H9 (cell line): ENCODE results near the gene FNDC3B. TPM values are rescaled to one million over a fixed set of nuclear protein-coding genes. Genes with fewer than 3 reads are reported as not detected.

Source experiments
- DNase-seq: peaks from one replicate; pipeline ENCODE4 v3.0.0-alpha.2; 2017
- H2AFZ ChIP-seq: one replicate; pipeline ENCODE4 v1.6.1; 2013; ENCODE audit warnings: mild to moderate bottlenecking, low read length, control low read depth, moderate library complexity
- H2AK5ac ChIP-seq: 2 replicates; pipeline ENCODE4 v1.6.1; 2013; ENCODE audit warnings: low read length, control low read depth, mixed read lengths; ENCODE audit not compliant: insufficient read length
- H2BK120ac ChIP-seq: one replicate; pipeline ENCODE4 v1.6.1; 2013; ENCODE audit warnings: low read depth, mild to moderate bottlenecking, low read length, control low read depth, inconsistent platforms; ENCODE audit not compliant: poor library complexity, severe bottlenecking
- H2BK12ac ChIP-seq: 2 replicates; pipeline ENCODE4 v1.6.1; 2013; ENCODE audit warnings: low read length, control low read depth, mixed read lengths, low read depth; ENCODE audit not compliant: insufficient read length
- H2BK15ac ChIP-seq: 2 replicates; pipeline ENCODE4 v1.6.1; 2013; ENCODE audit warnings: low read depth, low read length, control low read depth
- H2BK20ac ChIP-seq: one replicate; pipeline ENCODE4 v1.6.1; 2013; ENCODE audit warnings: low read depth, mild to moderate bottlenecking, low read length, control low read depth, inconsistent platforms; ENCODE audit not compliant: poor library complexity, severe bottlenecking
- H2BK5ac ChIP-seq: 2 replicates; pipeline ENCODE4 v1.6.1; 2013; ENCODE audit warnings: low read length, control low read depth, mixed read lengths; ENCODE audit not compliant: insufficient read length
- H3K14ac ChIP-seq: 2 replicates; pipeline ENCODE4 v1.6.1; 2013; ENCODE audit warnings: low read length, control low read depth; ENCODE audit not compliant: insufficient read depth
- H3K18ac ChIP-seq: 2 replicates; pipeline ENCODE4 v1.6.1; 2013; ENCODE audit warnings: low read depth, mild to moderate bottlenecking, mixed read lengths, low read length, control low read depth; ENCODE audit not compliant: insufficient read length
- H3K23ac ChIP-seq: 2 replicates; pipeline ENCODE4 v1.6.1; 2013; ENCODE audit warnings: low read length, control low read depth, mixed read lengths, low read depth; ENCODE audit not compliant: insufficient read length
- H3K23me2 ChIP-seq: 2 replicates; pipeline ENCODE4 v1.6.1; 2013; ENCODE audit warnings: low read depth, mild to moderate bottlenecking, mixed read lengths, low read length, control low read depth; ENCODE audit not compliant: insufficient read length, poor library complexity, severe bottlenecking
- H3K27ac ChIP-seq: 2 replicates; pipeline ENCODE4 v1.5.1; 2013; ENCODE audit warnings: low read length, control low read depth, mixed read lengths, low read depth; ENCODE audit not compliant: insufficient read length
- H3K27me3 ChIP-seq: 2 replicates; pipeline ENCODE4 v1.6.1; 2013; ENCODE audit warnings: low read length, control low read depth, inconsistent platforms; ENCODE audit not compliant: insufficient read depth
- H3K4ac ChIP-seq: 2 replicates; pipeline ENCODE4 v1.6.1; 2013; ENCODE audit warnings: low read depth, mild to moderate bottlenecking, control low read depth, inconsistent platforms, low read length, moderate library complexity
- H3K4me1 ChIP-seq: 2 replicates; pipeline ENCODE4 v1.6.1; 2013; ENCODE audit warnings: low read length, control low read depth, inconsistent platforms; ENCODE audit not compliant: insufficient read depth
- H3K4me2 ChIP-seq: 2 replicates; pipeline ENCODE4 v1.6.1; 2013; ENCODE audit warnings: low read length, control low read depth, mixed read lengths; ENCODE audit not compliant: insufficient read length, insufficient read depth
- H3K56ac ChIP-seq: 2 replicates; pipeline ENCODE4 v1.6.1; 2013; ENCODE audit warnings: low read depth, mild to moderate bottlenecking, mixed read lengths, low read length, control low read depth; ENCODE audit not compliant: insufficient read length
- H3K79me1 ChIP-seq: 2 replicates; pipeline ENCODE4 v1.6.1; 2013; ENCODE audit warnings: low read depth, mild to moderate bottlenecking, moderate library complexity, low read length, control low read depth, inconsistent platforms; ENCODE audit not compliant: insufficient read depth, poor library complexity, severe bottlenecking
- H3K79me2 ChIP-seq: 2 replicates; pipeline ENCODE4 v1.6.1; 2013; ENCODE audit warnings: low read length, control low read depth, inconsistent platforms; ENCODE audit not compliant: insufficient read depth
- H3K9ac ChIP-seq: 2 replicates; pipeline ENCODE4 v1.6.1; 2013; ENCODE audit warnings: low read length, control low read depth, mixed read lengths; ENCODE audit not compliant: insufficient read length; ENCODE audit errors: extremely low read depth
- H3K9me3 ChIP-seq: one replicate; pipeline ENCODE4 v1.6.1; 2013; ENCODE audit warnings: low read depth, low read length, inconsistent platforms; ENCODE audit not compliant: control insufficient read depth
- H3T11ph ChIP-seq: one replicate; pipeline ENCODE4 v1.6.1; 2013; ENCODE audit warnings: mild to moderate bottlenecking, low read length, control low read depth, inconsistent platforms
- H4K20me1 ChIP-seq: one replicate; pipeline ENCODE4 v1.6.1; 2013; ENCODE audit not compliant: control insufficient read depth, insufficient read length, insufficient read depth
- H4K5ac ChIP-seq: 2 replicates; pipeline ENCODE4 v1.6.1; 2013; ENCODE audit warnings: low read depth, mild to moderate bottlenecking, mixed read lengths, low read length, control low read depth; ENCODE audit not compliant: insufficient read length
- H4K8ac ChIP-seq: replicated peaks from 2 replicates; pipeline ENCODE4 v1.6.1; 2013; ENCODE audit warnings: low read length, control low read depth, mixed read lengths, low read depth; ENCODE audit not compliant: insufficient read length
- H4K91ac ChIP-seq: 2 replicates; pipeline ENCODE4 v1.6.1; 2013; ENCODE audit warnings: low read depth, mild to moderate bottlenecking, moderate library complexity, mixed read lengths, low read length, control low read depth; ENCODE audit not compliant: insufficient read length
- H3K27ac Mint-ChIP-seq, 3 experiments: 2 replicates in 2 of 3; 3 replicates in 1 of 3; pipeline ENCODE4 v1.8.0; 2020 to 2021; ENCODE audit warnings: mixed read lengths in 3 of 3, mild to moderate bottlenecking in 1 of 3, moderate library complexity in 1 of 3
- H3K27me3 Mint-ChIP-seq: 2 replicates; pipeline ENCODE4 v1.8.0; 2021; ENCODE audit warnings: low read depth, mild to moderate bottlenecking, moderate library complexity, mixed read lengths
- H3K36me3 Mint-ChIP-seq, 3 experiments: 2 replicates in 2 of 3; 3 replicates in 1 of 3; pipeline ENCODE4 v1.8.0; 2020 to 2021; ENCODE audit warnings: low read depth in 3 of 3, mixed read lengths in 3 of 3; ENCODE audit not compliant: insufficient read depth in 1 of 3
- H3K4me1 Mint-ChIP-seq, 2 experiments: 2 replicates each; pipeline ENCODE4 v1.8.0; 2020; ENCODE audit warnings: mixed read lengths in 2 of 2
- H3K4me3 Mint-ChIP-seq, 2 experiments: 2 replicates in 1 of 2; 3 replicates in 1 of 2; pipeline ENCODE4 v1.8.0; 2020 to 2021; ENCODE audit warnings: mild to moderate bottlenecking in 2 of 2, mixed read lengths in 2 of 2, moderate library complexity in 1 of 2
- H3K9me3 Mint-ChIP-seq, 2 experiments: 2 replicates in 1 of 2; 3 replicates in 1 of 2; pipeline ENCODE4 v1.8.0; 2020; ENCODE audit warnings: mild to moderate bottlenecking in 2 of 2, mixed read lengths in 2 of 2, moderate library complexity in 1 of 2
- CTCF ChIP-seq: fragments of 200-600 bp; sonication (generic); conservative IDR thresholded peaks from 3 replicates; pipeline ENCODE4 v1.8.0; 2021; ENCODE audit warnings: antibody characterized with exemption, mild to moderate bottlenecking
- WGBS: extraction: QIAGEN DNeasy Blood & Tissue Kit; methylation state at CpG from one replicate; pipeline ENCODE4 v1.1.7; 2013; ENCODE audit warnings: missing lambda C conversion rate, low lambda C conversion rate, mixed read lengths; ENCODE audit not compliant: insufficient read length; ENCODE audit errors: extremely low coverage; 5-methylcytosine and 5-hydroxymethylcytosine counted together
- total RNA-seq: library from RNA; stranded (reverse); gene quantifications from 2 replicates; pipeline ENCODE4 v1.2.1, GENCODE V29; 2021

Gene FNDC3B
- total RNA-seq, 1 experiment from 2014 or later: 43.8 TPM

GRCh38 chr3:172112078-172112733, 72.8 kb downstream of the FNDC3B start:
- no peak overlapping the region for H3K56ac ChIP-seq
- H2BK12ac ChIP-seq: no peak overlapping the region
- H3K9me3 Mint-ChIP-seq: no peaks in the 10 kb centered on the region
- H3K36me3 Mint-ChIP-seq: peaks cover 13 to 31% (median 26%) of the 10 kb centered on the region in 3 experiments; a peak in 6 of 7 replicates
- no peaks in the 10 kb centered on the region for H4K20me1 ChIP-seq
- H2BK20ac ChIP-seq: no peak overlapping the region
- no peaks in the 10 kb centered on the region for H3K27me3 ChIP-seq
- no peaks in the 10 kb centered on the region for H3K9me3 ChIP-seq
- no peak overlapping the region for H2AFZ ChIP-seq
- no peak overlapping the region for H3K9ac ChIP-seq
- H3K4me1 Mint-ChIP-seq: peaks cover 24 to 25% of the 10 kb centered on the region in 2 experiments
- H2BK120ac ChIP-seq: no peak overlapping the region
- no peak overlapping the region for H4K8ac ChIP-seq
- no peaks in the 10 kb centered on the region for H3K27me3 Mint-ChIP-seq
- no peak overlapping the region for H4K5ac ChIP-seq
- H3K4me2 ChIP-seq: no peak overlapping the region
- H3T11ph ChIP-seq: no peak overlapping the region
- H3K4ac ChIP-seq: no peak overlapping the region
- H3K23me2 ChIP-seq: no peaks in the 10 kb centered on the region
- H3K18ac ChIP-seq: no peak overlapping the region
- no CpG with 5 or more reads among the region's 9 CpGs for WGBS
- no peak overlapping the region for H3K27ac ChIP-seq
- no peak overlapping the region for H4K91ac ChIP-seq
- H3K4me3 Mint-ChIP-seq: no peak overlapping the region
- peaks cover 17% of the 10 kb centered on the region; the same call in 1 of the 2 replicates for H3K79me2 ChIP-seq
- no peak overlapping the region for H2AK5ac ChIP-seq
- no peak overlapping the region for H2BK5ac ChIP-seq
- TF ChIP-seq CTCF: no peak
- H3K27ac Mint-ChIP-seq: peak overlapping the region; percentile 27 to 82 (median 53); a peak in 3 of 7 replicates
- peaks cover 2% of the 10 kb centered on the region for H3K79me1 ChIP-seq
- no peak overlapping the region for H3K14ac ChIP-seq
- no peak overlapping the region for H2BK15ac ChIP-seq
- peaks cover 5% of the 10 kb centered on the region; the same call in 1 of the 2 replicates for H3K4me1 ChIP-seq
- H3K23ac ChIP-seq: no peak overlapping the region
- DNase-seq: no peak
